HG03066 (cell line): Measurements from ENCODE around the gene GGT5.
"Not testable (repeated sequence)": the region's sequence is repeated elsewhere in the genome, so short reads cannot be mapped to it uniquely, and the experiment has no call there.

Experiments used
- ATAC-seq: cut with Tn5 transposase; IDR thresholded peaks from one replicate; pipeline ENCODE4 v1.9.1; 2021; ENCODE audit warnings: low read depth; ENCODE audit not compliant: unreplicated experiment

Gene GGT5

GRCh38 chr22:24206460-24207263 lies 38.2 kb downstream of the GGT5 start:
- not testable (repeated sequence) for ATAC-seq

GRCh38 chr22:24205438-24206195 lies 39.3 kb downstream of the GGT5 start:
- ATAC-seq = no peak

- not testable (repeated sequence) for ATAC-seq
Observed at GRCh38 chr22:24203856-24204255, 41.0 kb downstream of the GGT5 start.

DNA sequence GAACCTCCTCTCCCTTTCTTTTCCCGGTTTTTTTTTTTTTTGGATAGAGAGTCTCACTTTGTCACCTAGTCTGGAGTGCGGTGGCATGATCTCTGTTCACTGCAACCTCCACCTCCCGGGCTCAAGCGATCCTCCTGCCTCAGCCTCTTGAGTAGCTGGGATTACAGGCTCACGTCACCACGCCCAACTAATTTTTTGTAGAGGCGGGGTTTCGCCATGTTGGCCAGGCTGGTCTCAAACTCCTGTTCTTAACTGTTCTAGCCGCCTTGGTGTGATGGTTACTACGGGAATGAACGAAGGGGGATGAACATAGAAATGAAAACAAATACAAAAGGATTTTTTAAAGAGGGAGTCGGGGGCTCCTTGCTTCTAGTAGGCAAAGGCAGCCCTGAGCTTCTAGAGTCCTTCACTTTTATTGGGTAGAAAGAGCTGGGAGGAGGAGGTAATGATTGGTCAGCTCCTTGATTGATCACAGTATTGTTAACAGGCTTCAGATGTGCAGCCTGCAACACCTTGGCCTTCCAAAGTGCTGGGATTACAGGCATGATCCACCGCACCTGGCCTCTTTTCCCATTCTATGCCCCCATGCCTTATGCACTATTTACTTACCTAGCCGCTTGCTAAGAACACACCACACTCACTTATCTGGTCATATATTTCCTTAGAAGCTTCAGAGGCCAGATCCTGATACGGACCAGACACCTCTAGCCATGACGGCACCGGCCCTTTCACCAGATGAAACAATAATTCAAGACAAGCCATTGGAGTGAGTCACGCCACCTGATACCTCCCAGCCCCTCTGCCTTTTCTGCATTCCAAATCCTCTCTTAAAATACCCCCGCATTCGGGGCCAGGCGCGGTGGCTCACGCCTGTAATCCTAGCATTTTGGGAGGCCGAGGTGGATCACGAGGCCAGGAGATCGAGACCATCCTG lies 42.9 kb downstream of the GGT5 start:
- no peak for ATAC-seq

- ATAC-seq = no peak
Observed at GRCh38 chr22:24200619-24201212, 44.2 kb downstream of the GGT5 start.

DNA sequence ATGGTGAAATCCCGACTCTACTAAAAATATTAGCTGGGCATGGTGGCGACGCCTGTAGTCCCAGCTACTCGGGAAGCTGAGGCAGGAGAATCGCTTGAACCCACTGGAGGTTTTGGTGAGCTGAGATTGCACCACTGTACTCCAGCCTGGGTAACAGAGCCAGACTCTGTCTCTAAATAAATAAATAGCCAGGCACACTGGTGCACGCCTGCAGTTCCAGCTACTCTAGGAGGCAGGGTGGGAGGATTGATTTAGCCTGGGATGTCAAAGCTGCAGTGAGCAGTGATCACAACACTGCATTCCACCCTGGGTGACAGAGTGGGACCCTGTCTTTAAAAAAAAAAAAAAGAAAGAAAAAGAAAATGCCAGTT lies 46.2 kb downstream of the GGT5 start:
- ATAC-seq = no peak

GRCh38 chr22:24191893-24192292 lies 53.0 kb downstream of the GGT5 start:
- ATAC-seq = no peak

DNA sequence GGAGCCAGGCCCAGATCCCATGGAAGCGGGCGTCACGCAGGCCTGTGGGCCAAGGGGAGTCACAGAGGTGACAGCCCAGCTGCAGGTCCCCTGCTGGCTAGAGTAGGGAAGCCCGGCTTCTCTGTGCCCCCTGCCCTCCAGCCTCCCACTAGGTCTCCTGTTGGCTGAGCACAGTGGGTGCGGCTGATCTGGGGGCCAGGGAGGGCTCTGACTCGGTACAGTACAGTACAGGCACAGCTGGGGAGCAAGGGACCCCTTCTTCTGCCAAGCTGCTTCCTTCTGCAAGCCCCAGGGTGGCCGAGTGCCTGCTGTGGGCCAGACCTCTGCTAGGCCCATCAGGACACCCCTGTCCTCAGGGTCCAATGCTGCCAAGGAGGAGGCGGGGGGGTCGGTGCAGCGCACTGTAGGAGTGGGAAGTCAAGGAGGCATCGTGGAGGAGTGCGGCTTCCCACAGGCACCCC lies 53.5 kb downstream of the GGT5 start:
- ATAC-seq = no peak

- no peak for ATAC-seq
Observed at GRCh38 chr22:24190596-24191208, 54.2 kb downstream of the GGT5 start.

GRCh38 chr22:24190159-24190540 lies 54.7 kb downstream of the GGT5 start:
- ATAC-seq = no peak

DNA sequence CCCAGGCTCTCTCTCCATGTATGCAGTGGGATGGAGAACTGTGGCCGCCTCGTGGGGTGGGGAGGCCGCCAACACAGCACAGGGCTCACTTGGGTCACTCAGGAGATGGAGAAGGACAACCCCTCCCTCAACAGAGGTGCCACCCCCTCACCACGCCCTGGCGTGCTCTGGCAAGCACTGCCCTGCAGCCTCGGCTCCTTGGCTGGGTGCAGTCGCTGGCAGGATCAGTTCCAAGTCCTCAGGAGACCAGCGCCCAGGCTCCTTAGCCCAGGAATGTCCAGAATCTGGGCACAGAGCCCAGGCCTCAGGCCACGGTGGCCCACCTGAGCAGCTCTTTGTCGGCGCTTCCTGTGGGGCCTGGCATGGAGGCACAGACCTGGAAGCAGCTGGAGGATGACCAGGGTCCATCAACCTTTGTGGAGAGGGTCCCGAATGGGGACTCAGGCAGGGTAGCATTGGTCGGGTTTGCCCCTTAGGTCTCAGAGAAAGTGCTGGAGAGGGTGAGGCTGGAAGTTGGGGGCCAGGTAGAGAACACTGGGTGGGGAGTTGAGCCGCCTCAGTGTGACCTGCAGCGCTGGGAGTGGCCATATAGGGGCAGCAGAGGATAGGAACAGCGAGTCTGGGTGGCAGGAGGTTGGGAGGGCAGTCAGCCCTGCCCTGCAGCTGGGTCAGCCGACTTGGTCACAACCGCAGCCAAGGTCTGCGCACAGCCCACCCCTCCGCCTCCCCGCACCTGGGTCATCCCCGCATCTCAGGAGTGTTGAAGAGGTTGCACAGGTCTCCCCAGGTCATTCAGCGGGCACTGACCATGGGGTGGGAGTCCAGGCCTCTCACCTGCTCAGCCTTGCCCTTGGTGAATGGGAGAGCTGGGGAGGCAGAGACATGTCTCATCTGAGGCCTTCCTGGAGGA lies 55.4 kb downstream of the GGT5 start:
- ATAC-seq = no peak

GRCh38 chr22:24188705-24189248 lies 56.1 kb downstream of the GGT5 start:
- no peak for ATAC-seq

- no peak for ATAC-seq
Observed at GRCh38 chr22:24187731-24188644, 56.9 kb downstream of the GGT5 start.

DNA sequence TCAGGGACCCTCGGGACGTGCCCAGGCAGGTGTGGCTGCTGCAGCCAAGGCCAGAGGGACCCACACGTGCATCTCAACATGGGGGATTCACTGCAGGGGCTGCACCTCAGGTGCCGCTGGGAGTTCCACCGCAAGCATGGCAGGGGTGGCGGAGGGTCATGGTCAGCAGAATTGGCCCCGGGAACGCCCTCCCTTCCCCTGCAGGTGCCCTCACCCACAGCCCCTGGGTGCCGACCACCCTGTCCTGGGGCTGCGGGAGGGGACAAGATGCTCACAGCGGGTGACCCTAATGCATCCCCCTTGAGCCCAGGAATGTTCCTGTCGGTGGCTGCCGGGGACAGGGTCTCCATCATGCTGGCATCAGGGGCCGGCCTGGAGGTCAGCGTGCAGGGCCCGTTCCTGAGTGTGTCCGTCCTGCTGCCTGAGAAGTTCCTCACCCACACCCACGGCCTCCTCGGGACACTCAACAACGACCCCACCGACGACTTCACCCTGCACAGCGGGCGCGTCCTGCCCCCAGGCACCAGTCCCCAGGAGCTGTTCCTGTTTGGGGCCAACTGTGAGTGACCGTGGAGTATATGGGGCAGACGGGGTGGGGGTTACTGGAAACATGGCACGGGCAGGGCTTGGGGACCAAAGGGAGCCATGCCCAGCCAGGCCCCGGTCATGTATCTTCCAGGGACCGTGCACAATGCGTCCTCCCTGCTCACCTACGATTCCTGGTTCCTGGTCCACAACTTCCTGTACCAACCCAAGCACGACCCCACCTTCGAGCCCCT lies 57.8 kb downstream of the GGT5 start:
- no peak for ATAC-seq

GRCh38 chr22:24186352-24186740 lies 58.5 kb downstream of the GGT5 start:
- no peak for ATAC-seq

DNA sequence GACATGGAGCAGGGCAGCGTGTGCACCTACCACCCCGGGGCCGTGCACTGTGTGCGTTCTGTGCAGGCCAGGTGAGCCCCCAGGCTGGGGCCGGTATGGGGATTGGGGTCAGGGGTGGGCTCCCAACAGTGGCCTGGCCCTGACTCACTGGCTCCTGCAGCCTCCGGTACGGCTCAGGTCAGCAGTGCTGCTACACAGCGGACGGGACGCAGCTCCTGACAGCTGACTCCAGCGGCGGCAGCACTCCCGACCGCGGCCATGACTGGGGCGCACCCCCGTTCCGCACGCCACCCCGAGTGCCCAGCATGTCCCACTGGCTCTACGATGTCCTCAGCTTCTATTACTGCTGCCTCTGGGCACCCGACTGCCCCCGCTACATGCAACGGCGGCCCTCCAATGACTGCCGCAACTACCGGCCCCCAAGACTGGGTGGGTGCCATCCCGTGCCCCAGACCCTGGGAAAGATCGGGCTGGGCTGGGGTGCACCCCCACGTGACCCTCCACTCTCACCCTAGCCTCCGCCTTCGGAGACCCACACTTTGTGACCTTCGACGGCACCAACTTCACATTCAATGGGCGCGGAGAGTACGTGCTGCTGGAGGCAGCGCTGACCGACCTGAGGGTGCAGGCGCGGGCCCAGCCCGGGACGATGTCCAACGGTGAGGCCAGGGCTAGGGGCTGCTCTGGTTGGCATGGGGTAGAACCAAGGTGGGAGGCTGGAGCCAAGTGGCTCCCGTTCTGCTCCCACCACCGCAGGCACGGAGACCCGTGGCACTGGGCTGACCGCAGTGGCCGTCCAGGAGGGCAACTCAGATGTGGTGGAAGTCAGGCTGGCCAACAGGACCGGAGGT lies 59.2 kb downstream of the GGT5 start:
- no peak for ATAC-seq
